HG03342 (cell line): Measurements from ENCODE around the gene REXO1.

Experiments
- ATAC-seq: cut with Tn5 transposase; IDR thresholded peaks from one replicate; pipeline ENCODE4 v1.9.1; 2021; ENCODE audit warnings: mild to moderate bottlenecking, moderate library complexity; ENCODE audit not compliant: unreplicated experiment

Gene REXO1

GRCh38 chr19:1829958-1830357 lies 18.3 kb downstream of the REXO1 start:
- no peak for ATAC-seq

- ATAC-seq = no peak
Measured at GRCh38 chr19:1828279-1829238, 19.7 kb downstream of the REXO1 start.

GRCh38 chr19:1827566-1828278 lies 20.6 kb downstream of the REXO1 start:
- no peak for ATAC-seq

- ATAC-seq = no peak
Measured at GRCh38 chr19:1826557-1827521, 21.4 kb downstream of the REXO1 start.

GRCh38 chr19:1825909-1826556 lies 22.2 kb downstream of the REXO1 start:
- no peak for ATAC-seq

- ATAC-seq = no peak
Measured at GRCh38 chr19:1824252-1824622, 24.0 kb downstream of the REXO1 start.

GRCh38 chr19:1823539-1824251 lies 24.6 kb downstream of the REXO1 start:
- no peak for ATAC-seq

GRCh38 chr19:1823020-1823419 lies 25.3 kb downstream of the REXO1 start:
- ATAC-seq = no peak

GRCh38 chr19:1822210-1822609 lies 26.1 kb downstream of the REXO1 start:
- no peak for ATAC-seq

GRCh38 chr19:1819341-1820255 lies 28.7 kb downstream of the REXO1 start:
- no peak for ATAC-seq

GRCh38 chr19:1818549-1819195 lies 29.6 kb downstream of the REXO1 start:
- no peak for ATAC-seq

- ATAC-seq = no peak
Measured at GRCh38 chr19:1817553-1818179, 30.6 kb downstream of the REXO1 start.

GRCh38 chr19:1816530-1817298 lies 31.6 kb downstream of the REXO1 start:
- no peak for ATAC-seq

GRCh38 chr19:1815605-1816529 lies 32.4 kb downstream of the REXO1 start:
- no peak for ATAC-seq

- no peak for ATAC-seq
Measured at GRCh38 chr19:1814833-1815604, 33.3 kb downstream of the REXO1 start.
